Calu3 (cell line): ENCODE measurements around the gene TNFRSF8. TPM values are rescaled to one million over a fixed set of nuclear protein-coding genes. Genes with fewer than 3 reads are reported as not detected.

Experiments used
- BruUV-seq: library from RNA; stranded (reverse); fragments of 400-500 nt; replicated peaks from 2 replicates; lab custom pipeline; 2021; lab: Mats Ljungman, UMichigan
- CTCF ChIA-PET: fragments of 300-600 bp; sonication (Branson Sonifier 250); formaldehyde crosslinking; loops from one replicate; lab custom pipeline; 2022; ENCODE audit warnings: antibody characterized with exemption; lab: Charles Lee
- DNase-seq: peaks from one replicate; pipeline ENCODE4 v3.0.0; 2022
- H3K27ac Mint-ChIP-seq: one replicate; pipeline ENCODE4 v1.8.0; 2022; ENCODE audit warnings: mixed read lengths; ENCODE audit not compliant: unreplicated experiment
- H3K27me3 Mint-ChIP-seq: one replicate; pipeline ENCODE4 v1.8.0; 2022; ENCODE audit warnings: mixed read lengths; ENCODE audit not compliant: unreplicated experiment
- H3K36me3 Mint-ChIP-seq: one replicate; pipeline ENCODE4 v1.8.0; 2022; ENCODE audit warnings: mild to moderate bottlenecking, moderate library complexity, mixed read lengths; ENCODE audit not compliant: insufficient read depth, unreplicated experiment
- H3K4me1 Mint-ChIP-seq: one replicate; pipeline ENCODE4 v1.8.0; 2022; ENCODE audit warnings: mild to moderate bottlenecking, low read depth, mixed read lengths; ENCODE audit not compliant: unreplicated experiment
- H3K4me3 Mint-ChIP-seq: one replicate; pipeline ENCODE4 v1.8.0; 2022; ENCODE audit warnings: mild to moderate bottlenecking, low read depth, moderate library complexity, mixed read lengths; ENCODE audit not compliant: unreplicated experiment
- H3K9me3 Mint-ChIP-seq: one replicate; pipeline ENCODE4 v1.8.0; 2022; ENCODE audit warnings: low read depth, mixed read lengths; ENCODE audit not compliant: unreplicated experiment
- intact Hi-C: fragments of 100-400 bp; cut with micrococcal nuclease; formaldehyde crosslinking; loops from one replicate; pipeline ENCODE4 v1.10.0; 2022; ENCODE audit not compliant: unreplicated experiment
- total RNA-seq: library from RNA; stranded (reverse); gene quantifications from 2 replicates; pipeline ENCODE4 v1.2.3, GENCODE V29; 2022
- TF ChIP-seq, protein P1 (sequence below): fragments of 200-600 bp; IDR thresholded peaks from one replicate; pipeline ENCODE4 v1.8.0; 2022; ENCODE audit warnings: antibody characterized with exemption; ENCODE audit not compliant: unreplicated experiment

Gene TNFRSF8
- total RNA-seq, 1 experiment from 2014 or later, result not detected

DNA sequence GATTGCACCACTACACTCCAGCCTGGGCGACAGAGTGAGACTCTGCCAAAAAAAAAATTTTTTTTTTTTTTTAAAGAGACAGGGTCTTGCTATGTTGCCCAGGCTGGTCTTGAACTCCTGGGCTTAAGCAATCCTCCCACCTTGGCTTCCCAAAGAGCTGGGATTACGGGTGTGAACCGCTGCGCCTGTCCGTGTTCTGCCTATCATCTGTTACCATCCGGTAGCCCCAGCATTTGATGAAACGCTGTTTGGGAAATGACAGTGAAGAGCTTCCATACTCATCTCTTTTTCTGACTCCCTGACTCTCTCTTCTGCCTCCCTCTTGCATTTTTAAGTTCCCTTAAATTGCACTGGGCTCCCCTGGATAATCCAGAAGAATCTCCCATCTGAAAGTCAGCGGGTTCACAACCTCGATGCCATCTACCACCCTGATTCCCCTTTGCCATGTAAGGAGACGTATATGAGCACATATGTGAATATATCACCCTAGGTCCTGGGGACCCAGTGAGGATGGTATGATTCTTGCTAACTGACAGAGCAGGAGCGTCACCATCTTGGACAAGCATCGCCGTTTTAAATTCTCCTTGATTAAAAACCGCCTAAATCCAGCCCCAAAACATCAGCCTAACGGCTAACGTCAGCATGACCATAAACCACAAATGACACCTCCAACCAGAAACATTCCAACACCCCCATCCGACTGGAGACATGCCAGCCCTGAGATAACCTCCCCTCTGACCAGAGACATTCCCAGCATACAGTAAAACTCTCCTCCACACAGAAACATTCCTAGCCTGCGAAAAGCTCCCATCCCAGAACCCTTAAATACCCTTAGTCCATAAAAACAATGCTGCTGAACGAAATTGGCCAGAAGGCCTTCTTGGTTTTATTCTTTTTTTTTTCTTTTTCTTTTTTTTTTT lies 12.4 kb downstream of the TNFRSF8 start:
- Mint-ChIP-seq H3K27ac (no peak overlapping the region), H3K4me3 (no peak overlapping the region), H3K9me3 (no peaks in the 10 kb centered on the region), H3K36me3 (no peaks in the 10 kb centered on the region), H3K4me1 (no peaks in the 10 kb centered on the region), H3K27me3 (peaks cover 88% of the 10 kb centered on the region)
- TF ChIP-seq, protein P1, sequence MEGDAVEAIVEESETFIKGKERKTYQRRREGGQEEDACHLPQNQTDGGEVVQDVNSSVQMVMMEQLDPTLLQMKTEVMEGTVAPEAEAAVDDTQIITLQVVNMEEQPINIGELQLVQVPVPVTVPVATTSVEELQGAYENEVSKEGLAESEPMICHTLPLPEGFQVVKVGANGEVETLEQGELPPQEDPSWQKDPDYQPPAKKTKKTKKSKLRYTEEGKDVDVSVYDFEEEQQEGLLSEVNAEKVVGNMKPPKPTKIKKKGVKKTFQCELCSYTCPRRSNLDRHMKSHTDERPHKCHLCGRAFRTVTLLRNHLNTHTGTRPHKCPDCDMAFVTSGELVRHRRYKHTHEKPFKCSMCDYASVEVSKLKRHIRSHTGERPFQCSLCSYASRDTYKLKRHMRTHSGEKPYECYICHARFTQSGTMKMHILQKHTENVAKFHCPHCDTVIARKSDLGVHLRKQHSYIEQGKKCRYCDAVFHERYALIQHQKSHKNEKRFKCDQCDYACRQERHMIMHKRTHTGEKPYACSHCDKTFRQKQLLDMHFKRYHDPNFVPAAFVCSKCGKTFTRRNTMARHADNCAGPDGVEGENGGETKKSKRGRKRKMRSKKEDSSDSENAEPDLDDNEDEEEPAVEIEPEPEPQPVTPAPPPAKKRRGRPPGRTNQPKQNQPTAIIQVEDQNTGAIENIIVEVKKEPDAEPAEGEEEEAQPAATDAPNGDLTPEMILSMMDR, result no peak
- no TSS peak for BruUV-seq
- CTCF ChIA-PET, result no interaction called here
- no peak for DNase-seq
- intact Hi-C loops, result no loop called here

DNA sequence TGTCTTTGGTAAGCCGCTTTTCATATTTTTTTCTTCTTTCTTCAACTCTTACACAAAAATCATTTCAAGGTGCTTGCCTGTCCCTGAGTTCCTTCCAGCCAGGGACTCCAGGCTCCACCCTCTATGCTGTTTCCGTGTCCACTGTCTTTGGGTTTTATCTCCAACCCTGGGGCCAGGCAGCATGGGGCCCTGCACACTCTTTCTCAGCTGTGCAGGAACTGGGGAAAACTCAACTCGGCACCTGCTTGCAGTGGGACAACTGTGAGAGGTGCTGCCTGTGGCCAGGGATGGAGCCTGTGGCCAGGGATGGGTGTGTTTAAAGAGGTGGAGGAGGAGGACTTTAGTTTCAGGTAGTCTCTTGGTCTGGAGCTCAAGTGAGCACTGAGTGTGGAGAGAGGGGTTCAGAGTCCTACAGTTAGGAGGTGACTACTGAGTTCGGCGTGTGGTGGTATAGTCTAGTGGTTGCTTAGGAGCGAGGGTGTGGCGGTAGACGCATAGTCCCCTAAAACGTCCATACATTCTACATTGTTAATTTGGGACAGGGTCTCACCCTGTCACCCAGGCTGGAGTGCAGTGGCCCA lies 13.4 kb downstream of the TNFRSF8 start:
- Mint-ChIP-seq H3K4me1 (no peaks in the 10 kb centered on the region), H3K36me3 (no peaks in the 10 kb centered on the region), H3K4me3 (no peak overlapping the region), H3K27ac (no peak overlapping the region), H3K9me3 (no peaks in the 10 kb centered on the region), H3K27me3 (peaks cover 77% of the 10 kb centered on the region)
- TF ChIP-seq, protein P1, result no peak
- CTCF ChIA-PET, result no interaction called here
- intact Hi-C loops, result no loop called here
- DNase-seq, result no peak
- BruUV-seq, result no TSS peak

DNA sequence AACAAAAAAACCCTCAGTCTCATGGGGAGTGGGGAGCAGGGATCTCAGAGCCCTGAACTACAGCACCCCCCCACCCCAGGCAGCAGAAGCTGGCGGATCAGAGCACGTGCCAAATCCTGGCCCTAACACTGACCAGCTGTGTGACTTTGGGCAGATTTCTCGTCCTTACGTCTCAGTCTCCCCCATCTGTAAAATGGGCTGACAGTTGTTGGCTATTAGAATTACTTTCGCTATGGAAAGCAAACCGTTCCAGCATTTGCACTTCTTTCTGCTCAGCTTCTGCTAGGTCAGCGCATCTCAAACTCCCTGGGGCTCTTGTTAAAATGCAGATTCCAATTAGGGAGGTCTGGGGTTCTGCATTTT lies 15.5 kb downstream of the TNFRSF8 start:
- CTCF ChIA-PET, result no interaction called here
- Mint-ChIP-seq H3K4me1 (no peaks in the 10 kb centered on the region), H3K36me3 (no peaks in the 10 kb centered on the region), H3K27ac (no peak overlapping the region), H3K9me3 (no peaks in the 10 kb centered on the region), H3K27me3 (peaks cover 74% of the 10 kb centered on the region), H3K4me3 (no peak overlapping the region)
- DNase-seq, result no peak
- TF ChIP-seq, protein P1, result no peak
- no TSS peak for BruUV-seq
- intact Hi-C loops, result no loop called here

- Mint-ChIP-seq H3K36me3 (no peaks in the 10 kb centered on the region), H3K27ac (no peak overlapping the region), H3K9me3 (no peaks in the 10 kb centered on the region), H3K4me3 (no peak overlapping the region), H3K4me1 (no peaks in the 10 kb centered on the region), H3K27me3 (peaks cover 70% of the 10 kb centered on the region)
- CTCF ChIA-PET, result interaction anchor here (0.6 to 1.0 kb wide), 7 partner anchors 22 to 122 kb away, joined by 3 to 6 read pairs (median 3); partner anchors contain the start of gene MIIP
- peak; percentile 32 for DNase-seq
- no TSS peak for BruUV-seq
- intact Hi-C loops, result no loop called here
- TF ChIP-seq, protein P1, result no peak
These were observed 16.1 kb downstream of the TNFRSF8 start for GRCh38 chr1:12078938-12079861.
